Transverse colon (tissue), 4 donors: Measurements from ENCODE around the gene VPS11.

ENCODE experiments used
- CTCF ChIP-seq, 5 experiments: fragments of 200-600 bp in 3 of 5; fragments of 450-650 bp in 2 of 5; sonication (generic) in 3 of 5; IDR thresholded peaks; 1 replicate in 2 of 5; 2 replicates in 3 of 5; pipeline ENCODE4 v1.5.1; 2016 to 2017; ENCODE audit warnings: antibody characterized with exemption in 5 of 5, inconsistent platforms in 3 of 5, mild to moderate bottlenecking in 2 of 5, moderate library complexity in 1 of 5
- EP300 ChIP-seq: sonication (generic); formaldehyde crosslinking; IDR thresholded peaks from one replicate; pipeline ENCODE4 v1.6.1; 2017; ENCODE audit warnings: antibody characterized with exemption, low read depth
- POLR2A ChIP-seq: fragments of 450-650 bp; IDR thresholded peaks from one replicate; pipeline ENCODE4 v1.6.1; 2016; ENCODE audit warnings: antibody characterized with exemption, mild to moderate bottlenecking, moderate library complexity
- POLR2AphosphoS5 ChIP-seq, 3 donors: sonication (generic); formaldehyde crosslinking; IDR thresholded peaks; one replicate each; pipeline ENCODE4 v1.6.1; 2016; ENCODE audit warnings: antibody characterized with exemption in 3 of 3

- TF ChIP-seq CTCF (IDR thresholded peaks at IDR 0.05) (no peak), POLR2A (no peak), EP300 (no peak), POLR2AphosphoS5 (IDR thresholded peaks at IDR 0.05) (no peak)
Observed at GRCh38 chr11:119054418-119054817, 13.2 kb upstream of the VPS11 start.
